SK-N-MC (cell line): ENCODE data around the gene ATF7IP.

Experiments
- EZH2 ChIP-seq: fragments of 200-600 bp; sonication (generic); IDR thresholded peaks from one replicate; pipeline ENCODE4 v1.6.1; 2017; ENCODE audit warnings: antibody characterized with exemption
- FOXP2 ChIP-seq: optimal IDR thresholded peaks from 2 replicates; pipeline ENCODE3; 2011; ENCODE audit warnings: mild to moderate bottlenecking, moderate library complexity; ENCODE audit not compliant: insufficient read depth; ENCODE audit errors: extremely low read length, control extremely low read depth
- POLR2AphosphoS5 ChIP-seq: IDR thresholded peaks from 2 replicates; pipeline ENCODE4 v1.6.1; 2012; ENCODE audit warnings: mild to moderate bottlenecking, low read depth, low read length, borderline replicate concordance

DNA sequence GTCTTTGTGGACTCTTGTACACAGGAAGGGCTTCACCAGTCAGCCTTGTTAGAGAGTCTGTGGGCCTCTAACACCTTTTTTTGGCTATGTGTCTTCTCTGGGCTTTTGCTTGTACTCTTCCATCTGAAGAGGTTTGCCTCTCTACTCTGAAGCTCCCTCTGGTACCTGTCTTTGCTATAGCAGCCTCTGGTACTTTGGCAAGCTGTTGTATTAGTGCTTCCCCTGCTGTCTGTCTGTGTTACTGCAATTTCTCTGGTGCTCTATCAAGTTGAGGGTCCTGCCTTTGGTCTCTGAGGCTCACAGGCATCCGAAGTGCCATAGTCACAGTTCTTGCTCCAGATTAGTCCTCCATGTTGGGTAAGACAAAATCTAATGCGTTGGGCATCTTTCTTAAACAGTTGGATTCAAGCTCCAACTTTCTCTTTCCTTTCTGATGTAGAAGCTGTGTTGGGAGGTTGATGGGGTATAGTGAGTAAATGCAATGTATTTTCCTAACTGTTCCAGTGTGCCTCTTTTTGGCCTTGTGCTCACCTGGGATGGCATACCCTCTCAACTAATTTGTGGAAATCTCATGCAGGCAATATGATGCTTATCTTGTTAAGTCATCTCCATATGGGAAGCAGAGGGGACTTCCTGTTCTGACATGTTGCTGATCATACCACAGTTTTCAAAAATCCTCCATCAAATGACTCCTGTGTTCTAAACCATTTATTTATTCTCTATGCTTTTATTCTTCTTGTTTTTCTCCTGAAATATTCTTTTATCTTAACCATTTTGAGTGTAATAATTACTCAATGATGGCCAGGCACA is 88.8 kb downstream of the ATF7IP start:
- TF ChIP-seq EZH2 (no peak), POLR2AphosphoS5 (no peak), FOXP2 (no peak)
